Lower leg skin (tissue), 3 donors: ENCODE measurements around the gene RNF8.

ENCODE experiments used
- CTCF ChIP-seq, 3 donors: fragments of 450-650 bp; IDR thresholded peaks; one replicate each; pipeline ENCODE4 v1.5.1; 2016; ENCODE audit warnings: antibody characterized with exemption in 3 of 3, mild to moderate bottlenecking in 3 of 3, moderate library complexity in 2 of 3
- POLR2A ChIP-seq, 2 donors: fragments of 450-650 bp; IDR thresholded peaks; one replicate each; pipeline ENCODE4 v1.6.1; 2016 to 2017; ENCODE audit warnings: antibody characterized with exemption in 2 of 2, mild to moderate bottlenecking in 1 of 2, moderate library complexity in 1 of 2

GRCh38 chr6:37373822-37374471, 20.2 kb downstream of the RNF8 start:
- TF ChIP-seq CTCF (IDR thresholded peaks at IDR 0.05) (no peak), POLR2A (IDR thresholded peaks at IDR 0.05) (no peak)
